OCI-LY1 (cell line): ENCODE measurements around the gene ADGRB2.

ENCODE experiments used
- EZH2 ChIP-seq: fragments of 200-600 bp; sonication (generic), shearing (Covaris generic); IDR thresholded peaks from 2 replicates; pipeline ENCODE4 v1.8.0; 2017; ENCODE audit warnings: borderline replicate concordance, mixed run types, mild to moderate bottlenecking, antibody characterized with exemption, low read length, moderate library complexity, mixed read lengths
- TF ChIP-seq, protein P1 (sequence below): fragments of 200-600 bp; sonication (generic), shearing (Covaris generic); IDR thresholded peaks from 2 replicates; pipeline ENCODE4 v1.5.1; 2017; ENCODE audit warnings: mild to moderate bottlenecking, antibody characterized with exemption, low read length, moderate library complexity, mixed read lengths

DNA sequence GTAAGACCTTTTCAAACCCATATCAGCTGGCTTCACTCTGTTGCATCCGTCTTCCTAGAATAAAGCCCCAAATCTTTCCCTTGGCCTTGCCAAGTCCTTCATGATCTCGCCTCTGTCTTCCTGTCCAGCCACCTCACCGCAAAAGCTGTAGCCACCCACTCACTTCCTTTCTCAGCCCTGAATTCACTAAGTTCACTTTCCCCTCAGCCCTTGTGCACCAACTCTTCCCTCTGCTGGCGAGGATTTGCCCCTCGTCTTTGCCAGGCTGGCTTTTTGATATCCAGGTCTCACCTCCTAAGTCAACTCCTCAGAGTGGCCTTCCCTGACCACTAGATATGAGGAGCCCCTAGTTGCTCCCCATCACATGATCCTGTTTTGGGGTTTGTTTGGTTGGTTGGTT, 56.4 kb downstream of the ADGRB2 start:
- TF ChIP-seq, protein P1, sequence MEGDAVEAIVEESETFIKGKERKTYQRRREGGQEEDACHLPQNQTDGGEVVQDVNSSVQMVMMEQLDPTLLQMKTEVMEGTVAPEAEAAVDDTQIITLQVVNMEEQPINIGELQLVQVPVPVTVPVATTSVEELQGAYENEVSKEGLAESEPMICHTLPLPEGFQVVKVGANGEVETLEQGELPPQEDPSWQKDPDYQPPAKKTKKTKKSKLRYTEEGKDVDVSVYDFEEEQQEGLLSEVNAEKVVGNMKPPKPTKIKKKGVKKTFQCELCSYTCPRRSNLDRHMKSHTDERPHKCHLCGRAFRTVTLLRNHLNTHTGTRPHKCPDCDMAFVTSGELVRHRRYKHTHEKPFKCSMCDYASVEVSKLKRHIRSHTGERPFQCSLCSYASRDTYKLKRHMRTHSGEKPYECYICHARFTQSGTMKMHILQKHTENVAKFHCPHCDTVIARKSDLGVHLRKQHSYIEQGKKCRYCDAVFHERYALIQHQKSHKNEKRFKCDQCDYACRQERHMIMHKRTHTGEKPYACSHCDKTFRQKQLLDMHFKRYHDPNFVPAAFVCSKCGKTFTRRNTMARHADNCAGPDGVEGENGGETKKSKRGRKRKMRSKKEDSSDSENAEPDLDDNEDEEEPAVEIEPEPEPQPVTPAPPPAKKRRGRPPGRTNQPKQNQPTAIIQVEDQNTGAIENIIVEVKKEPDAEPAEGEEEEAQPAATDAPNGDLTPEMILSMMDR, result no peak
- TF ChIP-seq EZH2, result no peak
